Adipose tissue (tissue), 3 donors: ENCODE measurements around the gene TBC1D21. TPM values are rescaled to one million over a fixed set of nuclear protein-coding genes. Genes with fewer than 3 reads are reported as not detected.

Experiments
- H3K27ac ChIP-seq: one replicate; pipeline ENCODE4 v1.5.1; 2013; ENCODE audit warnings: low read depth, low read length
- WGBS, 3 donors: extraction: QIAGEN DNeasy Blood & Tissue Kit; methylation state at CpG; one replicate each; pipeline ENCODE4 v1.1.7; 2013; 5-methylcytosine and 5-hydroxymethylcytosine counted together
- polyA plus RNA-seq, 3 donors: library from polyadenylated mRNA; stranded (reverse); fragments of 200-250 nt; gene quantifications; one replicate each; pipeline ENCODE4 v1.2.3, GENCODE V29; 2013
- donor health status: healthy with polysubstance abuse.
- donor health status: Bipolar disorder and iron deficiency.
- donor health status: healthy.

The TBC1D21 gene
- polyA plus RNA-seq, result not detected

DNA sequence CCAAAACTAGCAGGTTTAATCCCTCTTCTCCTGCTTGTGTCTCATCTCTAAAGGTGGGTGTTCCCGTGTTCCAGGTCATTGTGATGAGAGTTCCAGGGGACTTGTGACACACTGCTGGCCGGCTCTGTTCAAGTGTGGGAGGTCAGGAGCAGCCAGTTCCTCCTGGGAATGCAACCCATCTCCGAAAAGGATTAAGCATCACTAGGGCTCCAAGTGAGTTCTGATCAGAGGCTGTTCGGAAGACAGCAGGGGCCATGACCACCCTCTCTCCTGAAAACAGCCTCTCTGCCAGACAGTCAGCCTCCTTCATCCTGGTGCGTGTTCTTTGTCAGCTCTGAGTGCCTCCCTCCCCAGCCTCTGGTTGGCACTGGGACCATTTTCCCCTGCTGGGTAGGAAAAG is at the start of gene TBC1D21:
TBC1D21 (plus strand) TSS at position 109 of the 400 bp plus-strand sequence; CDS start at position 255, 146 bp downstream.
- no peak within 1 kb of the TSS for H3K27ac ChIP-seq
- 55 to 72% (median 72%) methylated on average over 5 of the region's 5 CpGs for WGBS, 3 donors

DNA sequence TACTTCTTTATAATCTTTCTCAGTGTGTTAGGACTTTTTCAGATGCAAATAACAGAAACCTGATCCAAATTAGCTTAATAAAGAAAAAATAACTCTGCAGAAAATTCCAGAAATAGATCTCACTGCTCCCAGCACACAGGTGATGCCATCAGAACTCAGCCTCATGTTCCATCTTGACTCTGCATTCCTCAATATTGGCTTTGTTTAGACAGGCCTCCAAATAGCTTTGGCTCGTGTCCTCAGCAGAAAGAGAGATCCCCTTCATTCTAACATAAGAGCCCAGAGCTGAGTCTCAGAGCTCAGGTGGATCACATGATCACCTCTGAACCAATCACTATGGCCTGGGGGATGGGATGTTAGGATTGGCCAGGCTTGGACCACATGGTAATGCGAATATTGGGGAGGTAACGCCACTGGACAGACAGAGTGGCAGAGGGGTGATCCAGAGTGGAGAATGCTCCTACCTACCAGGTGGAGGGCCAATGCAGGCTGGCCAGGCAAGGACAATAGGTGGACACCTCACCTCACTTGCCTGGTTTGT is 46.6 kb upstream of the TBC1D21 start:
- no peak overlapping the region for H3K27ac ChIP-seq
- 66 to 78% (median 77%) methylated on average over 3 of the region's 3 CpGs for WGBS, 3 donors

GRCh38 chr15:73829523-73829922 is 43.8 kb upstream of the TBC1D21 start:
- no peak overlapping the region for H3K27ac ChIP-seq
- 38 to 68% (median 66%) methylated on average over 2 of the region's 2 CpGs for WGBS, 3 donors

- WGBS, 3 donors, result 29 to 48% (median 33%) methylated on average over 1 of the region's 1 CpG
- no peak overlapping the region for H3K27ac ChIP-seq
Observed at GRCh38 chr15:73832657-73833056, 40.7 kb upstream of the TBC1D21 start.

DNA sequence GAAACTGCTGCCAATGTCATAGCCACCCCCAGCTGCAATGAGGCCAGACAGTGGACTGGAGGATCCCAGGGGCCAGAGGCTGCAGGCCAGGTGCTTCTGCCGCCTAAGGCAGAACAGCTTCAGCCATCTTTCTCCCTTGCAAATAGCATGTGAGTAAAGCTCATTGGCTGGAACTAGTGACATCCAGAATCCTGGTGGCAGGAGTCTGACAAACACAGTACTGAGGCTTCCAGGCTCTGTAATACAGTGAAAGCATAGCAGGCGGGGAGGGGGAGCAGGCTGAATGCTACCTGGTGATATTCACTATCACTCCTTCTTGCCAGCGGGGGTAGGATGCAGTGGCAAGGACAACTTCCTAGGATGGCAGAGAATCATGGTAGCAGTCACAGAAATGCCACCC is 36.5 kb upstream of the TBC1D21 start:
- no peak overlapping the region for H3K27ac ChIP-seq
- 68 to 80% (median 71%) methylated on average over 3 of the region's 3 CpGs for WGBS, 3 donors

DNA sequence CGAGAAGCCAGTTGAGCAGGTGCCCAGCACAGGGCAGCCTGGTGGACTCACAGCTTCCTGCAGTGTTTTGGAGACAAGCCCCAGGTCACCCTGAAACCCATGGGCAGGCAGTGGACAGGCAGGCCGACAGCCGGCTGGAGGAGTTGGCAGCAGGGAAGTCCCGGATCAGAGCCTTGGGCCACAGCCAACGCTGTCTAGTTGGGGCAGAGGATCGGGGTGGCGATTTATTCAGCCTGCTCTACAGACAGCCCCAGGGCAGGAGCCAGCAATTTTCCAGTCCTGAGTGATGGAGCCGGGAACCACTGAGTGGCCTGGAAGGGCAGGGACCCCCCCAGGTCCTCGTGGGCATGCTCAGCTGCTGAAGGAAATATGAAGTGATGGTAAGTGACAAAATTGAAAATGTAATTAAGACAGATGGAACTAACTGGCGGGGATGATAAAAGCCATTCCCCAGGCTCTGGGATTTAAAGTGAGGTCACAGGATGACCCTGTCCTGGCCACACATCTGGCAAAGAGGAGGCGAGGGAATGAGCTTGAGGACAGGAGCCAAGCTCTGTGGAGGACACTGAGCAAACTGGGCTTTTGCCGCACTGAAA is 34.4 kb upstream of the TBC1D21 start:
- 30 to 45% (median 33%) methylated on average over 12 of the region's 12 CpGs for WGBS, 3 donors
- no peak overlapping the region for H3K27ac ChIP-seq

DNA sequence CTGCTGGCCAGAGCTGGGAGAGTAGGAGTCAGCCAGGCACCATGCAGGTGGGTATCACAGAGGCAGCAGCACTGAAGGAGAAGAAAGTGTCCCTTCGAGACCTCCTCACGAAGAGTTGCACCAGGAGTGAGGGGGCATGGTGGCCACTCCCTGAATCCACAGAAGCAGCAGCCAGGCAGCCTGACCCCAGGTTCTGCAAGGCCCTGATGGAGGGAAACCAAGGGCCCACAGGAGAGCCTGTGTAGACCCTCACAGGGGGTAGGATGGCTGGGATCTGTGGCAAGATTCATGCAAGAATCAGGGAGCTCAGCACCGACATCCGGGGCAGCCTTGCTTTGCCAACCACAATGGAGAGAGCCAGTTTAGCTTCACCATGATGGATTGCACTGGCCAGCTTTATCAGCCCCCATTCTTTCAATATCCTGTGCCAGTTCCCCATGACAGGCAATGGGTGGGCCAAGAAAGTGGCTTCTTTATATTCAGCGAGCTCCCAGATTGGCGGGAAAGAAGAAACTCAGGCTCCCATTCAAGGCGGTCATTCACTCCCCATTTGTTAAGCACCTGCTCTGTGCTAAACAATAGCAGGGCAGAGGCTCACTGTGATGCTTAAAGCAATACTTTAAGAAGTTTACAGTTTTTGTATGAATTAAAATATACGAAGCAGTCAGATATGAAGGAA is 33.5 kb upstream of the TBC1D21 start:
- no peak overlapping the region for H3K27ac ChIP-seq
- 81 to 89% (median 82%) methylated on average over 8 of the region's 8 CpGs for WGBS, 3 donors

GRCh38 chr15:73840771-73841170 is 32.6 kb upstream of the TBC1D21 start:
- WGBS, 3 donors, result 78 to 89% (median 80%) methylated on average over 8 of the region's 8 CpGs
- no peak overlapping the region for H3K27ac ChIP-seq

- 53 to 60% (median 55%) methylated on average over 17 of the region's 17 CpGs for WGBS, 3 donors
- H3K27ac ChIP-seq, result no peak overlapping the region
Observed at GRCh38 chr15:73841756-73842725, 31.3 kb upstream of the TBC1D21 start.

GRCh38 chr15:73843787-73844186 is 29.6 kb upstream of the TBC1D21 start:
- WGBS, 3 donors, result 97 to 100% (median 98%) methylated on average over 1 of the region's 1 CpG
- H3K27ac ChIP-seq, result no peak overlapping the region

DNA sequence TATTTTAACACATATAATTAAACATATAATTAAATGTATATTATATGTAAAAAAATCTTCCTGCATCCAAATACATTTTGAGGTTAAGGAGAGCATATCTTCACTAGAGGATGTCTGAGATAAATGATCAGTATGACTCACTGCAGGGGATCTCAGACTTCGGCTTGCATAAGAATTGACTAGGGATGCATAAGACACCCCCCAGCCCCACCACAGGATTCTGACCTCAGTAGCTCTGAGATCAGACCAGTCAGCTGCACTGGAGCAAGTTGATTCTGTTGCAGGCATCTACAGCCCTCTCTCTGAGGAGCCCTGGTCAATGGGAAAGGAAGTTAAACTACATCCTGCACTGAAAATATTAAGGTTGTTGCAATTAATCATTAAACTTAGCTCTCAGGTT is 29.0 kb upstream of the TBC1D21 start:
- H3K27ac ChIP-seq, result no peak overlapping the region
- 35 to 59% (median 50%) methylated on average over 1 of the region's 1 CpG for WGBS, 3 donors

DNA sequence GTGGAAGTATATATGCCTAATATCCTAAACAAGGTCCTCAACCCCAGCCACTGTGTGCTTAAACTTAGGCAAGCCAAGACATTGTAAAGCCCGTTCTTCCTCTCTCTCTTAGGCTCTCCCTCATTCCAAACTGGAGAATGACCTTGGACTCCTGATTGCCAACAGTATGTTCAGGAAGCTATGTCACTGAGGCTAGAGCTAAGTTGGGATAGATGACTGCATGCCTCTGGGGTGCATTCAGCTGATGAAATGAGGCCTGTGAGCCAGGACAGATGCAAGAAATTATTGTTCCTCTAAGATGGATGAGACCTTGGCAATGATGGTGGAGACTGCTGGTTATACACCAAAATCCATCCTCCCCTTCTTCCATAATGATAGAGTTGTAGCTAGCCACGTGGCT is 27.9 kb upstream of the TBC1D21 start:
- no peak overlapping the region for H3K27ac ChIP-seq
- 43 to 56% (median 52%) methylated on average over 2 of the region's 2 CpGs for WGBS, 3 donors

DNA sequence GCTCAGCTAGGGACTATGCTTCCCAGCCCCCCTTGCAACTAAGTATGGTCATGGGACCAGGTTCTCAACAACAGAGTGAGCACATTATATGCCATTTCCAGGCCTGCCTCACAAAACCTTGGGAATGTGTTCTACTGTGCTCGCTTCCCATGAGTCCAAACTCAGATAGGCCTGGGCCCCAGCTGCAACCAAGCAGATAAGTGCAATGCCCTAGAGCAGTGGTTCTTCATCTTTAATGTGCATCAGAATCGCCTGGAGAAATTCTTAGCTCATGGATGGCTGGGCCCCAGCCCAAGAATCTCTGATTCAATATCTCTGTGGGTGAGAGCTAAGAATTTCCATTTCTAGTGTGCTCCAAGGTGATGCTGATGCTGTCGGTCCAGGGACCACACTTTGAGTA is 27.5 kb upstream of the TBC1D21 start:
- H3K27ac ChIP-seq, result no peak overlapping the region
- WGBS, 3 donors, result 73 to 81% (median 78%) methylated on average over 3 of the region's 3 CpGs

DNA sequence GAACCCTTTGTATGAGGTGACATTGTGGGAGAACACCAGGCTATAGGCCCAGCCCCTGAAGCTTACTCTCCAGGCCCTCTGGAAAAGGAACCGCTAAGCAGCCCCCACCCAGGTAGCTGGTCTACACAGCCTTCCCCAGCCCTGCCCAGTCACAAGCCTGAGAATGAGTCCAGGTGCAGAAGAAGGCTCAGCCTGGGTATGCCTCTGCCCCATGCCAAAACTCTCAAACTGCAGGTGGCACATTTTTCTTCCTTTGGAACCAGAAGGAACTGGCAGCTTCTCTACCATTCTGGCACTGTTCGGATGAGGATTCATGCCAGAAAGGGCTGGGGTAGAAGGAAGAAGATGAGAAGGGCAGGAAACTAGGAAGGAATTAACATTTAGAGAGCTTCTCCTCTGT is 23.7 kb upstream of the TBC1D21 start:
- WGBS, 3 donors, result 41 to 85% (median 80%) methylated on average over 2 of the region's 2 CpGs

DNA sequence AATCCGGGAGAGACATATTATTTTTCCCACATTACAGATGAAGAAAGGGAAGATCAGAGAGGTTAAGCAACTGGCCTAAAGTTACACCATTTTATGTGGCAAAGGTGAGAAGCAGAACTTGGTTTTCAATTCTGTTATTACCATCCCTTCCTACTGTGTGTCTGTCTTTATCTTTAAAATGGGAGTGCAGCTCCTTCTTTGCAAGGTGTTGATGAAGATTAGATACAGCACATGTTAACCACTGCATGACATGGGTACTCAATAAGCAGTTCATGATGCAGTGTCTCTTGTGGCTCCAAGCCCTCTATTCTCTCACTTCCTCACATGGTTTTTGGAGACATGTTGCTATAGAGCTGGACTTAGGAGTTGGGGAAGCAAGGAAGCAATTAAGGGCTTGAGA is 23.1 kb upstream of the TBC1D21 start:
- no peak overlapping the region for H3K27ac ChIP-seq
- WGBS, 3 donors, result 56 to 72% (median 60%) methylated on average over 1 of the region's 1 CpG

More for the DNA sequence above, 23.7 kb upstream of the TBC1D21 start:
- no peak overlapping the region for H3K27ac ChIP-seq

DNA sequence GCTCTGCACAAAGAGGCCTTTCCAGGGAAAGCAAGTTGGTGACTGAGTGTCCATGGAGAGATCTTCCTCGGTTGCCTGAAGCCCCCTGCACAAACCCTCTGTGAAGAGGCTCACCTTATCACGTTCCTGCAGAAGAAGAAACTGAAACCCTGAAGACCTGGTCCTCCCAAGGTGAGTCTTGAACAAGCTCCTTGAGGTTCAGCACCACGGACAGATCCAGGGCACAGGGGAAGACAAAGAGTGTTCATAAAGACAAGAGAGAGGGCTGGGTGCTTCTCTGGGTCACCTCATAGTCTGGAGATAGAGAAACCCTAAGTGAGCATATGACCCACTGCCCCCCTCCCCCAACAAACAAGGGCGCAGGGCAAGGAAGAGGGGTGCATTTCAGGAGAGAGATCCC is 21.7 kb upstream of the TBC1D21 start:
- 11 to 16% (median 16%) methylated on average over 4 of the region's 4 CpGs for WGBS, 3 donors
- no peak overlapping the region for H3K27ac ChIP-seq

DNA sequence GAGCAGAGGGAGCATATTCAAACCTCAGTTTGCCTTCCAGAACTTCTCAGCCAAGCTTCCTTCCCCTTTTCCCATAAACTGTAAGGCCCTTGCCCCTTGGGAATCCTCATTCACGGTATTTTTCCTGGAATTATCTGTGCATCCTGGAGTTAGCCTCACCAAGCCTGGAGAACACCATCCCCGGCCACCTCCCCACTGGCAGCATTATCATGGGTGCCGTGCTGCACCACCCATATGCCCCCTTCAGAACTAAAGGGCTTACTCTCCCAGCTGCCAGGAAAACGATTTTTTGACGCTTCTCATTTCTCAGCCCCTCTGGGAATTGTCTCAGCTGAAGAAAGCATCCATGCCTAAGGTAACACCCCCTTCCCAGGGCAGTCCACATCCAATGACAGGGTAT is 20.9 kb upstream of the TBC1D21 start:
- 53 to 77% (median 75%) methylated on average over 5 of the region's 5 CpGs for WGBS, 3 donors
- H3K27ac ChIP-seq, result no peak overlapping the region

DNA sequence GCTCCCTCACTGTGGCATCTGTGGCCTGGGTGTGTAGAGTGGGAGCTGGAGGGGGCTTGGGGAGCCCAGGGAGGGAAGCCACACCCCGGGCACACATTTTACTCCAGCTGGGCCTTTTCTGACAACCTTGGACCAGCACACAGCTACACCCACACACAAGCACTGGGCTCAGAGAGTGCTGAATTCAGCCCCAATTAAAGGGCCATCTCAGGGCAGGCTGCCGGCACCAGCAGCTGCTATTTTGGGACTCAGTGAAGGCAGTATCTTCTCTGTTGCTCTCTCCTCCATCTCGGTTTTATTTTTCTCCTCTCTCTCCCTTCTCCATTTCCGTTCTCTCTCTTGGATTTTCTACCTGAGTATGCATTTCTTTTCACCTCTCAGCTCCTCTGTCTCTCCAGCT is 19.1 kb upstream of the TBC1D21 start:
- WGBS, 3 donors, result 56 to 67% (median 65%) methylated on average over 4 of the region's 4 CpGs

More for the DNA sequence above, 19.1 kb upstream of the TBC1D21 start:
- H3K27ac ChIP-seq, result no peak overlapping the region
